Measurements from ENCODE around the gene TLCD4.

- no peak for TF ChIP-seq CTCF (conservative IDR thresholded peaks at IDR 0.05 in 1 of 2, IDR thresholded peaks at IDR 0.05 in 1 of 2; ENCODE audit: extremely low read depth in 1 of 2, insufficient read depth in 1 of 2, low read depth in 1 of 2, low read length in 2 of 2)
- TF ChIP-seq EZH2 (IDR thresholded peaks at IDR 0.05; ENCODE audit: borderline replicate concordance, low read length), result no peak
Measured at GRCh38 chr1:95067568-95067967, 49.6 kb upstream of the TLCD4 start.
